NCI-H510A treated with DMSO at 0.1 percent for 48 hours (cell line): ENCODE data around the gene ERC1.
"Not testable (repeated sequence)": the region's sequence is repeated elsewhere in the genome, so short reads cannot be mapped to it uniquely, and the experiment has no call there.

Experiments
- DNase-seq: peaks from one replicate; lab custom pipeline; 2025; lab: John Stamatoyannopoulos, UW

ERC1 gene

GRCh38 chr12:1220127-1221092 lies 229.4 kb downstream of the ERC1 start:
- DNase-seq, result peak; percentile 42

- DNase-seq, result no peak
Observed at GRCh38 chr12:1222858-1223639, 232.0 kb downstream of the ERC1 start.

- DNase-seq, result no peak
Observed at GRCh38 chr12:1226951-1227350, 235.9 kb downstream of the ERC1 start.

GRCh38 chr12:1234073-1234472 lies 243.1 kb downstream of the ERC1 start:
- DNase-seq, result no peak

GRCh38 chr12:1246637-1247036 lies 255.6 kb downstream of the ERC1 start:
- DNase-seq, result no peak

- no peak for DNase-seq
Observed at GRCh38 chr12:1250641-1251040, 259.6 kb downstream of the ERC1 start.

GRCh38 chr12:1252758-1253157 lies 261.7 kb downstream of the ERC1 start:
- no peak for DNase-seq

- DNase-seq, result not testable (repeated sequence)
Observed at GRCh38 chr12:1255125-1255524, 264.1 kb downstream of the ERC1 start.

- DNase-seq, result not testable (repeated sequence)
Observed at GRCh38 chr12:1255854-1256253, 264.8 kb downstream of the ERC1 start.

- no peak for DNase-seq
Observed at GRCh38 chr12:1256285-1256684, 265.3 kb downstream of the ERC1 start.

- no peak for DNase-seq
Observed at GRCh38 chr12:1256991-1257390, 266.0 kb downstream of the ERC1 start.

- no peak for DNase-seq
Observed at GRCh38 chr12:1262011-1262410, 271.0 kb downstream of the ERC1 start.

- no peak for DNase-seq
Observed at GRCh38 chr12:1267243-1267642, 276.2 kb downstream of the ERC1 start.

GRCh38 chr12:1272142-1272541 lies 281.1 kb downstream of the ERC1 start:
- DNase-seq, result no peak

GRCh38 chr12:1273051-1273450 lies 282.0 kb downstream of the ERC1 start:
- DNase-seq, result no peak

- peak; percentile 6 for DNase-seq
Observed at GRCh38 chr12:1277905-1278304, 286.9 kb downstream of the ERC1 start.

- DNase-seq, result no peak
Observed at GRCh38 chr12:1279050-1279449, 288.0 kb downstream of the ERC1 start.

GRCh38 chr12:1280059-1280458 lies 289.0 kb downstream of the ERC1 start:
- DNase-seq, result no peak

GRCh38 chr12:1281683-1282366 lies 290.8 kb downstream of the ERC1 start:
- DNase-seq, result no peak

- no peak for DNase-seq
Observed at GRCh38 chr12:1282670-1283315, 291.8 kb downstream of the ERC1 start.

GRCh38 chr12:1283316-1283715 lies 292.3 kb downstream of the ERC1 start:
- no peak for DNase-seq

GRCh38 chr12:1284611-1285010 lies 293.6 kb downstream of the ERC1 start:
- no peak for DNase-seq
